Muscle layer of colon (tissue), 2 donors: Measurements from ENCODE around the gene KCNH4.
A peak's percentile ranks its signal among the peaks of the same experiment; 100 is the strongest.
"Not testable (repeated sequence)": the region's sequence is repeated elsewhere in the genome, so short reads cannot be mapped to it uniquely, and the experiment has no call there.

Experiments
- H3K27ac ChIP-seq: one replicate; pipeline ENCODE4 v1.7.0; 2013; ENCODE audit warnings: low read depth, mild to moderate bottlenecking, low read length, moderate library complexity
- H3K27me3 ChIP-seq, 2 donors: one replicate each; pipeline ENCODE4 v1.7.0; 2013; ENCODE audit warnings: low read length in 2 of 2, mild to moderate bottlenecking in 2 of 2; ENCODE audit not compliant: insufficient read depth in 2 of 2, control insufficient read depth in 1 of 2
- H3K36me3 ChIP-seq: one replicate; pipeline ENCODE4 v1.7.0; 2013; ENCODE audit warnings: mild to moderate bottlenecking, low read length; ENCODE audit not compliant: insufficient read depth
- H3K4me1 ChIP-seq: one replicate; pipeline ENCODE4 v1.7.0; 2013; ENCODE audit warnings: mild to moderate bottlenecking, low read length; ENCODE audit not compliant: insufficient read depth
- H3K4me3 ChIP-seq, 2 donors: one replicate each; pipeline ENCODE4 v1.7.0; 2013; ENCODE audit warnings: low read length in 2 of 2, low read depth in 1 of 2, mild to moderate bottlenecking in 1 of 2, moderate library complexity in 1 of 2
- H3K9ac ChIP-seq: one replicate; pipeline ENCODE4 v1.7.0; 2013; ENCODE audit warnings: low read length
- H3K9me3 ChIP-seq: one replicate; pipeline ENCODE4 v1.7.0; 2013; ENCODE audit warnings: mild to moderate bottlenecking, low read length
- donor health status: abdominal sarcoma.
- donor health status: Adenocarcinoma of cecum.

Gene KCNH4

DNA sequence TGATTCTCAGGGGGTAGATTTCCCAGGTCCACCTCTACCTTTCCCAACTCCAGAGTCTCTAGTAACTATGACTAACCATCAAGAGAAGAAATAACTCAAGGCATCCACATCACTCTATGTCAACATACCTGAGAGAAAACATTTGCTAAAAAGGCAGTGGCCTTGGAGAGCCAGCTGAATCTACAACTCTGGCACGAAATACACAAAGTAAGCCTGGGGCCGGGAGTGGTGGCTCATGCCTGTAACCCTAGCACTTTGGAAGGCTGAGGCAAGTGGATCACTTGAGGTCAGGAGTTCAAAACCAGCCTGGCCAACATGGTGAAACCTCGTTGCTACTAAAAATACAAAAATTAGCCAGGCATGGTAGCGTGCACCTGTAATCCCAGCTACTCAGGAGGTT lies 37.8 kb downstream of the KCNH4 start:
- not testable (repeated sequence) for H3K9ac ChIP-seq, H3K36me3 ChIP-seq, H3K27ac ChIP-seq, H3K9me3 ChIP-seq, H3K4me3 ChIP-seq, H3K27me3 ChIP-seq
- H3K4me1 ChIP-seq = peaks cover 22% of the 10 kb centered on the region

DNA sequence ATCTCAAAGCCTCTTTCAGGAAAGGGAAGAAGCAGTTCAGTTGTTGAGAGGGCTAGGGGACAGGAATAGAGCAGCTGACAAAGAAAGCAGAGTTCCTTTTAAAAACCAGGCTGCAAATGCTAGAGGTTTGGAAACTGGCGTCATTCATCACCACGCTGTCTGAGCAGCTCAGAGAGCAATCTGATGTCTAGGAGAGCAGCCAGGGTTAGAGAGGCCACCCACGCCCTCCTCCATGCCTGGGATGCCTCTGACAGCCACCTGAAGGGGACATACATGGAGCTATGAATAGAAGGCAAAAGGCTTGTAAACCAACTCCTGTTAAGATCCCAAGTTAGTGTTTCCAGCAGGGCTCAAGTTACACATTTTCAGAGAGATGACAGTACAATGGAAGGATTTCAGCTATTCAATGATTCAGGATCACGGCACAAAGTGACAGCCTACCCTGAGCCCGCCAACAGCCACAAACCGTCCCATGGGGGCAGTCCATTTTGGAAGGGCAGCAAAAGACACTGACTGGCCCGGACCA lies 38.5 kb downstream of the KCNH4 start:
- Histone ChIP-seq H3K27me3 (no peaks in the 10 kb centered on the region), H3K9ac (no peak overlapping the region), H3K36me3 (peaks cover 4% of the 10 kb centered on the region), H3K4me3 (no peak overlapping the region), H3K4me1 (peaks cover 26% of the 10 kb centered on the region), H3K27ac (no peak overlapping the region), H3K9me3 (no peaks in the 10 kb centered on the region)

DNA sequence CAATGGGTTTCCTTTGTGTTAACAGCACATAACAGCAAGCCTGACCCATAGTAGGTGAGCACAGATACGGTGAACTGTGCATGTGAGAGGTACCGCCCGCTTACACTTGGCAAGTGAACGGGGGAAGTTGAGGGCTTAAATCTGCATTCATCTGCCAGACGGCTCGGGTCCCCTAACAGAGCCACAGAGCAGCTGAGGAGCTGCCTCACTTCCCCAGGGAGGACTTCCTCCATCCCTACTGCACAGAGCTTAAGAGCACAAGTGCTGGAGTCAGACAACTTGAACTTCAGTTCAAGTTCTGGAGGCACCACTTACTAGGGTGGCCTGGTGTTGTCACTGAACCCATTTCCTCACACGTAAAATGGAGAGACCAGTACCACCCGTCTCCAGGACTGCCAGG lies 39.6 kb downstream of the KCNH4 start:
- no peaks in the 10 kb centered on the region for H3K27me3 ChIP-seq
- H3K9ac ChIP-seq = no peak overlapping the region
- no peaks in the 10 kb centered on the region for H3K9me3 ChIP-seq
- peaks cover 26% of the 10 kb centered on the region for H3K4me1 ChIP-seq
- no peak overlapping the region for H3K27ac ChIP-seq
- no peak overlapping the region for H3K4me3 ChIP-seq
- peaks cover 4% of the 10 kb centered on the region for H3K36me3 ChIP-seq

GRCh38 chr17:42140690-42141089 lies 40.3 kb downstream of the KCNH4 start:
- not testable (repeated sequence) for H3K9ac ChIP-seq, H3K9me3 ChIP-seq, H3K27ac ChIP-seq, H3K36me3 ChIP-seq, H3K27me3 ChIP-seq, H3K4me3 ChIP-seq
- peaks cover 26% of the 10 kb centered on the region for H3K4me1 ChIP-seq

GRCh38 chr17:42138749-42139492 lies 42.0 kb downstream of the KCNH4 start:
- Histone ChIP-seq H3K4me1 (peaks cover 28% of the 10 kb centered on the region), H3K27ac (no peak overlapping the region), H3K27me3 (no peaks in the 10 kb centered on the region), H3K9me3 (no peaks in the 10 kb centered on the region), H3K4me3 (no peak overlapping the region), H3K9ac (no peak overlapping the region), H3K36me3 (peaks cover 4% of the 10 kb centered on the region)

DNA sequence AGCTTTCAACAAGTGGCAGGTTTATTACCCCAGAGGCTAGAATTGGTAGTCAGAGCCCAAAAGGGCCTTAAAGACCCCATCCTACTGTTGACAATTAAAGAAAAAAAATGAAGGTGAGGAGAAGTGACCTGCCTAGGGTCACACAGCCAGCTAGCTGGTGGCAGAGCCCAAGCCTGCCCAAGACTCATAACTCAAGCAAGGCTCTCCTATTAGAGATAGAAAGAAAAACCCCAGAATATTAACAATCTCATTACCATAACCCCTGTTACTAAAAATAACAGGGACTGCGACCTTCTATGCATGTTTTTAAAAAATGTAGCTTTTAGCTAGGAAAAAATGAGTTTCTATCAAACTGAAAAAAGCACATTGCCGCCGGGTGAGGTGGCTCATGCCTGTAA lies 44.3 kb downstream of the KCNH4 start:
- H3K9ac ChIP-seq = no peak overlapping the region
- no peak overlapping the region for H3K4me3 ChIP-seq
- peaks cover 4% of the 10 kb centered on the region for H3K36me3 ChIP-seq
- no peaks in the 10 kb centered on the region for H3K9me3 ChIP-seq
- H3K27me3 ChIP-seq = no peaks in the 10 kb centered on the region
- no peak overlapping the region for H3K27ac ChIP-seq
- H3K4me1 ChIP-seq = peaks cover 31% of the 10 kb centered on the region

- Histone ChIP-seq H3K27ac (peak overlapping the region; percentile 6), H3K9ac (no peak overlapping the region), H3K27me3 (no peaks in the 10 kb centered on the region), H3K4me1 (peaks cover 38% of the 10 kb centered on the region), H3K9me3 (no peaks in the 10 kb centered on the region), H3K4me3 (no peak overlapping the region), H3K36me3 (peaks cover 3% of the 10 kb centered on the region)
These were observed 45.0 kb downstream of the KCNH4 start for GRCh38 chr17:42135664-42136653.

DNA sequence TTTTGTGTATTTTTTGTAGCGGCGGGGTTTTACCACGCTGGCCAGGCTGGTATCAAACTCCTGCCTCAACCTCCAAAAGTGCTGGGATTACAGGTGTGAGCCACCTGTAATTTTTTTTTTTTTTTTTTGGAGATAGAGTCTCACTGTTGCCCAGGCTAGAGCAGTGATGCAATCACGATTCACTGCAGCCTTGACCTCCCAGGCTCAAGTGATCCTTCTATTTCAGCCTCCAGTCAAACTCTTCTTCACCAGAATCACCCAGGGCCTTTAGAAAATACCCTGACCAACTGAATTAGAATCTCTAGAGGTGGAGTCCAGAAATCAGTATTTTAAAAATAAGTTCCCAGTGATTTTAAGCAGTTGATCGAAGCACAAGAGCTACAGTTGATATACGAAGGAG lies 45.8 kb downstream of the KCNH4 start:
- Histone ChIP-seq H3K4me3 (no peak overlapping the region), H3K9ac (no peak overlapping the region), H3K27ac (peak overlapping the region; percentile 6), H3K9me3 (no peaks in the 10 kb centered on the region), H3K4me1 (peaks cover 43% of the 10 kb centered on the region), H3K36me3 (peaks cover 11% of the 10 kb centered on the region), H3K27me3 (no peaks in the 10 kb centered on the region)

DNA sequence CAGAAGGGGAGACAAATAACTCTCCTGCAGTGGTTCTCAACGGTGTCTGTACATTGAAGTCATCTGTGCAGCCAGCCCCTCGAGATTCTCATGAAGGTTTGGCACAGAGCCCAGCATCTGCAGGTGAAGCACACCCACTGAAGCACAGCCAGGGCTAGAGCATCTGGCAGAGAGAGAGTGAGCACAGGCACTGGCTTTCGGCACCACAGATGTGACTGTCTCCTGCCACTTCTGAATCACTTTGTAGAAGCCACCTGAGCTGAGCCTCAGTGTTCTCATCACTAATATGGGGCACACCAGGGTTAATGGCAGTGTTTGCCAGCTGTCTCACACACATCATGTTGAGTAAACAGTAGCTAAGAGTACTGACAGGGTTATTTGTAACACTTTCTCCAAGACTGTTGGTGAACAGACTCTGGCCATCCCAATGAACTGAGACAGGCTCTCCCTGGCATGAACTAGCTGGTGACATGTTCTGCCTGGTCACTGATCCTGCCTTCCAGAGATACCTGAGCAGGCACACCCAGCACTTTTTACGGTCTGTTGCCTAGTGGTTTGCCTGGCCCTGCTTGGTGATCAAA lies 47.4 kb downstream of the KCNH4 start:
- no peaks in the 10 kb centered on the region for H3K27me3 ChIP-seq
- no peaks in the 10 kb centered on the region for H3K9me3 ChIP-seq
- H3K36me3 ChIP-seq = peaks cover 27% of the 10 kb centered on the region
- no peak overlapping the region for H3K27ac ChIP-seq
- peaks cover 36% of the 10 kb centered on the region for H3K4me1 ChIP-seq
- H3K4me3 ChIP-seq = no peak overlapping the region
- no peak overlapping the region for H3K9ac ChIP-seq

DNA sequence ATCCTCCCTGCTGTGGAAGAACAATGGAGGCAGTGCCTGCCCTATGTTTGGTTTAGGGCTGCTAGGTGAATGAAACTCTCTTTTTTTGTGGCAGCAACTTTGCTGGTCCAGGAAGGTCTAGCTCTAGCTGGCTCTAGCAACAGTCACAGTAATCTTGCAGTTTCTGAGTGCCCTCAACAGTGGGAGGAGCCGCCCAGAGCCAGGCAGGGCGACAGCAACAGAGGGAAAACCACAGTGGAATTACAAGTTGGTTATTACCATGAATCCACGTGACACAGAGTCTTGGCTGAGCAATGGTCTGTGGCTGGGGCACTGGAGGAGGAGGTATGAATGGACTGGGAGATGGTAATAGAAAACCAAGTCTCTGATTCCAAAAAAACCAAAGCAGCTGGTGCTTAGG lies 48.0 kb downstream of the KCNH4 start:
- H3K27ac ChIP-seq = peak overlapping the region; percentile 3
- H3K36me3 ChIP-seq = peaks cover 33% of the 10 kb centered on the region
- peaks cover 30% of the 10 kb centered on the region for H3K4me1 ChIP-seq
- H3K4me3 ChIP-seq = no peak overlapping the region
- no peak overlapping the region for H3K9ac ChIP-seq
- H3K27me3 ChIP-seq = no peaks in the 10 kb centered on the region
- no peaks in the 10 kb centered on the region for H3K9me3 ChIP-seq

GRCh38 chr17:42131981-42132432 lies 48.9 kb downstream of the KCNH4 start:
- Histone ChIP-seq H3K9me3 (no peaks in the 10 kb centered on the region), H3K27ac (no peak overlapping the region), H3K36me3 (peaks cover 41% of the 10 kb centered on the region), H3K27me3 (no peaks in the 10 kb centered on the region), H3K4me3 (no peak overlapping the region), H3K9ac (no peak overlapping the region), H3K4me1 (peaks cover 28% of the 10 kb centered on the region)
